HCT116 (cell line): ENCODE measurements around the gene ALG2.
"Not testable (repeated sequence)": the region's sequence is repeated elsewhere in the genome, so short reads cannot be mapped to it uniquely, and the experiment has no call there.

Experiments used
- EZH2 ChIP-seq: fragments of 200-600 bp; sonication (generic); IDR thresholded peaks from 2 replicates; pipeline ENCODE4 v1.6.1; 2017; ENCODE audit warnings: antibody characterized with exemption, mixed run types
- EZH2phosphoT487 ChIP-seq: fragments of 200-600 bp; IDR thresholded peaks from 2 replicates; pipeline ENCODE4 v1.6.1; 2018; ENCODE audit warnings: antibody characterized with exemption, borderline replicate concordance
- MAX ChIP-seq: IDR thresholded peaks from 2 replicates; pipeline ENCODE4 v1.6.1; 2012
- POLR2A ChIP-seq: IDR thresholded peaks from 2 replicates; pipeline ENCODE4 v1.7.0; 2011; ENCODE audit warnings: borderline replicate concordance; ENCODE audit not compliant: insufficient read depth, insufficient read length; ENCODE audit errors: extremely low read depth
- SRF ChIP-seq: IDR thresholded peaks from 2 replicates; pipeline ENCODE4 v1.6.1; 2012; ENCODE audit warnings: low read depth
- TF ChIP-seq, protein P1 (sequence below), 3 experiments: fragments of 200-600 bp in 1 of 3; sonication (generic) in 1 of 3; IDR thresholded peaks in 2 of 3; conservative IDR thresholded peaks in 1 of 3; 2 replicates each; pipeline ENCODE4 v1.5.1; 2012 to 2017; ENCODE audit warnings: low read depth in 2 of 3, low read length in 2 of 3, antibody characterized with exemption in 1 of 3, borderline replicate concordance in 1 of 3, control low read depth in 1 of 3, mild to moderate bottlenecking in 1 of 3, mixed read lengths in 1 of 3, mixed run types in 1 of 3, moderate library complexity in 1 of 3; ENCODE audit not compliant: insufficient read depth in 1 of 3

DNA sequence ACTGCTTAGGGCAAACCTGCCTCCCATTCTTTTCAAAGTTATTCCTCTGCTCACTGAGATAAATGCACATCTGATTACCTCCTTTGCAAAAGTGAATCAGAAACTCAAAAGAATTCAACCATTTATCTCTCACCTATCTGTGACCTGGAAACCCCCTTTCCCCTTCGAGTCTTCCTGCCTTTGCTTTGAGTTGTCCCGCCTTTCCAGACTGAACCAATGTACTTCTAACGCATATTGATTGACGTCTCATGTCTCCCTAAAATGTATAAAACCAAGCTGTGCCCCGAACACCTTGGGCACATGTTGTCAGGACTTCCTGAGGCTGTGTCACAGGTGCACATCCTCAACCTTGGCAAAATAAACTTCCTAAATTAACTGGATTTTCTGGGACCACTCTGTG lies 25.3 kb downstream of the ALG2 start:
- TF ChIP-seq, protein P1, sequence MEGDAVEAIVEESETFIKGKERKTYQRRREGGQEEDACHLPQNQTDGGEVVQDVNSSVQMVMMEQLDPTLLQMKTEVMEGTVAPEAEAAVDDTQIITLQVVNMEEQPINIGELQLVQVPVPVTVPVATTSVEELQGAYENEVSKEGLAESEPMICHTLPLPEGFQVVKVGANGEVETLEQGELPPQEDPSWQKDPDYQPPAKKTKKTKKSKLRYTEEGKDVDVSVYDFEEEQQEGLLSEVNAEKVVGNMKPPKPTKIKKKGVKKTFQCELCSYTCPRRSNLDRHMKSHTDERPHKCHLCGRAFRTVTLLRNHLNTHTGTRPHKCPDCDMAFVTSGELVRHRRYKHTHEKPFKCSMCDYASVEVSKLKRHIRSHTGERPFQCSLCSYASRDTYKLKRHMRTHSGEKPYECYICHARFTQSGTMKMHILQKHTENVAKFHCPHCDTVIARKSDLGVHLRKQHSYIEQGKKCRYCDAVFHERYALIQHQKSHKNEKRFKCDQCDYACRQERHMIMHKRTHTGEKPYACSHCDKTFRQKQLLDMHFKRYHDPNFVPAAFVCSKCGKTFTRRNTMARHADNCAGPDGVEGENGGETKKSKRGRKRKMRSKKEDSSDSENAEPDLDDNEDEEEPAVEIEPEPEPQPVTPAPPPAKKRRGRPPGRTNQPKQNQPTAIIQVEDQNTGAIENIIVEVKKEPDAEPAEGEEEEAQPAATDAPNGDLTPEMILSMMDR (IDR thresholded peaks at IDR 0.05 in 2 of 3, conservative IDR thresholded peaks at IDR 0.05 in 1 of 3; ENCODE audit: borderline replicate concordance in 1 of 3, insufficient read depth in 1 of 3, low read depth in 2 of 3, low read length in 2 of 3), result not testable (repeated sequence)
- not testable (repeated sequence) for TF ChIP-seq SRF, MAX, POLR2A, EZH2phosphoT487, EZH2
